Ovary (tissue), 3 donors: ENCODE results near the gene KRT3.

Experiments used
- CTCF ChIP-seq, 3 donors: fragments of 450-650 bp in 2 of 3; fragments of 200-600 bp in 1 of 3; IDR thresholded peaks; one replicate each; pipeline versions ENCODE4 v1.5.1 to v1.8.0; 2016 to 2022; ENCODE audit warnings: antibody characterized with exemption in 3 of 3, mild to moderate bottlenecking in 1 of 3
- EP300 ChIP-seq: sonication (generic); formaldehyde crosslinking; IDR thresholded peaks from one replicate; pipeline ENCODE4 v1.6.1; 2017; ENCODE audit warnings: antibody characterized with exemption
- donor health status: DM: no; HTN: no; CAD: no.

GRCh38 chr12:52815161-52815560 lies 19.2 kb upstream of the KRT3 start:
- TF ChIP-seq CTCF (IDR thresholded peaks at IDR 0.05): no peak
- TF ChIP-seq EP300: no peak
